OCI-LY3 (cell line): ENCODE data around the gene PROS1.

Source experiments
- H2AFZ ChIP-seq: fragments of 200-600, 300-600 bp; shearing (Covaris generic); 2 replicates; pipeline ENCODE4 v1.6.0; 2014; ENCODE audit warnings: antibody characterized with exemption, low read depth, low read length
- H3K27ac ChIP-seq: fragments of 200-600, 300-600 bp; sonication (generic); 2 replicates; pipeline ENCODE4 v1.5.1; 2014; ENCODE audit warnings: mild to moderate bottlenecking, low read length, moderate library complexity, mixed read lengths
- H3K27me3 ChIP-seq: fragments of 200-600, 300-600 bp; sonication (generic); 2 replicates; pipeline ENCODE4 v1.6.1; 2014; ENCODE audit warnings: low read depth, low read length, mixed read lengths
- H3K36me3 ChIP-seq: fragments of 200-600, 300-600 bp; sonication (generic); replicated peaks from 2 replicates; pipeline ENCODE3; 2014; ENCODE audit warnings: low read depth, low read length, mixed read lengths
- H3K4me1 ChIP-seq: fragments of 300-600, 200-600 bp; sonication (generic); 2 replicates; pipeline ENCODE4 v1.6.1; 2014; ENCODE audit warnings: low read length, mixed read lengths
- H3K4me2 ChIP-seq: fragments of 200-600, 300-600 bp; sonication (generic); 2 replicates; pipeline ENCODE4 v1.6.1; 2014; ENCODE audit warnings: low read length, mixed read lengths
- H3K4me3 ChIP-seq: fragments of 300-600, 200-600 bp; sonication (generic); 2 replicates; pipeline ENCODE4 v1.5.1; 2014; ENCODE audit warnings: antibody characterized with exemption, mild to moderate bottlenecking, low read length, moderate library complexity
- H3K79me2 ChIP-seq: fragments of 300-600, 200-600 bp; shearing (Covaris generic); 2 replicates; pipeline ENCODE4 v1.6.1; 2014; ENCODE audit warnings: mild to moderate bottlenecking, low read length, mixed read lengths
- H3K9ac ChIP-seq: fragments of 300-600, 200-600 bp; shearing (Covaris generic); 2 replicates; pipeline ENCODE4 v1.6.0; 2014; ENCODE audit warnings: mild to moderate bottlenecking, low read length, moderate library complexity
- H3K9me3 ChIP-seq: fragments of 200-600, 300-600 bp; shearing (Covaris generic); 2 replicates; pipeline ENCODE4 v1.6.1; 2014; ENCODE audit warnings: low read length, mixed read lengths; ENCODE audit not compliant: insufficient read depth
- H4K20me1 ChIP-seq: fragments of 200-600, 300-600 bp; sonication (generic); 2 replicates; pipeline ENCODE4 v1.6.1; 2016; ENCODE audit warnings: low read length, mixed read lengths; ENCODE audit not compliant: insufficient read depth
- EZH2phosphoT487 ChIP-seq: fragments of 200-600 bp; shearing (Covaris generic); IDR thresholded peaks from 2 replicates; pipeline ENCODE4 v1.6.1; 2018; ENCODE audit warnings: antibody characterized with exemption, mixed run types, low read depth
- TF ChIP-seq, protein P1 (sequence below): fragments of 200-600, 300-600 bp; sonication (generic); IDR thresholded peaks from 2 replicates; pipeline ENCODE4 v1.5.1; 2014; ENCODE audit warnings: antibody characterized with exemption, low read length, low read depth

Gene PROS1

DNA sequence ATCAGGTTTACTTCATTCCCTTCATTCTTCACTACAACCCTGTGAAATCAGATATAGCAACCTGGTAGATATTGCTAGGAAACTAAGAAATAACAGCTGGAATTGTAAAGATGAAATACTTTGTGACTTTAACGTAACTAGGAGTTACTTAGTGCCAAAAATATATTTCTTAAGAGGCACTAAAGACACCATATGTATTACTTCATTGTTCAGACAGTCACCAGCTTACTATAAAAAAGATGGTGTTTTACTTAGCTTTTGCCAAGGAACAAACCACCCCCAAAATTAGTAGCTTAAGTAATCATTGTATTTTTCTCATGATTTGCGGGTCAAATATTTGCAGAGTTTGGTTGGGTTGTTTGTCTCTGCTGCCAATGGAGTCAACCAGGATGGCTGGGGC, 62.5 kb downstream of the PROS1 start:
- Histone ChIP-seq H3K9me3 (no peaks in the 10 kb centered on the region), H3K36me3 (no peaks in the 10 kb centered on the region), H3K4me3 (no peak overlapping the region), H3K4me2 (no peak overlapping the region), H3K27me3 (no peaks in the 10 kb centered on the region), H4K20me1 (no peaks in the 10 kb centered on the region), H3K4me1 (no peaks in the 10 kb centered on the region), H3K9ac (no peak overlapping the region), H3K27ac (no peak overlapping the region), H3K79me2 (no peaks in the 10 kb centered on the region), H2AFZ (no peak overlapping the region)
- TF ChIP-seq, protein P1, sequence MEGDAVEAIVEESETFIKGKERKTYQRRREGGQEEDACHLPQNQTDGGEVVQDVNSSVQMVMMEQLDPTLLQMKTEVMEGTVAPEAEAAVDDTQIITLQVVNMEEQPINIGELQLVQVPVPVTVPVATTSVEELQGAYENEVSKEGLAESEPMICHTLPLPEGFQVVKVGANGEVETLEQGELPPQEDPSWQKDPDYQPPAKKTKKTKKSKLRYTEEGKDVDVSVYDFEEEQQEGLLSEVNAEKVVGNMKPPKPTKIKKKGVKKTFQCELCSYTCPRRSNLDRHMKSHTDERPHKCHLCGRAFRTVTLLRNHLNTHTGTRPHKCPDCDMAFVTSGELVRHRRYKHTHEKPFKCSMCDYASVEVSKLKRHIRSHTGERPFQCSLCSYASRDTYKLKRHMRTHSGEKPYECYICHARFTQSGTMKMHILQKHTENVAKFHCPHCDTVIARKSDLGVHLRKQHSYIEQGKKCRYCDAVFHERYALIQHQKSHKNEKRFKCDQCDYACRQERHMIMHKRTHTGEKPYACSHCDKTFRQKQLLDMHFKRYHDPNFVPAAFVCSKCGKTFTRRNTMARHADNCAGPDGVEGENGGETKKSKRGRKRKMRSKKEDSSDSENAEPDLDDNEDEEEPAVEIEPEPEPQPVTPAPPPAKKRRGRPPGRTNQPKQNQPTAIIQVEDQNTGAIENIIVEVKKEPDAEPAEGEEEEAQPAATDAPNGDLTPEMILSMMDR = no peak
- no peak for TF ChIP-seq EZH2phosphoT487

DNA sequence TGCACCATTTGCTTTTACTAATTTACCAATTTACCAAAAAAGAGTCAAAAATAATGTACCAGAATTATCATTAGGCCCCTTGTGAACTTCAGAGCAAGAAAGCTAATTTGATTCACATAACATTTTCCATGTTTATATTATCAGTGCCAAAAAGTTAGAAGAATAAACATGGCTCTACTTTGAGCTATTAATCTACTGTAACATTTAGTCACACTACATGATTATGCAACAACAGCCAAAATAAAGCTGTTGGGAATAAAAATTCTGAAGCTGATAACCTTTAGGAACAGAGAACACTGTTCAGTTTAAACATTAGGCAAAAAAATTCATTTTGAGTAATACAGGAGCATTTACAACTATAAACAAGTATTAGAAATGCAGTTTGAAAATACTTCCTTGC, 63.6 kb downstream of the PROS1 start:
- no peak overlapping the region for H2AFZ ChIP-seq
- no peak overlapping the region for H3K9ac ChIP-seq
- no peaks in the 10 kb centered on the region for H3K36me3 ChIP-seq
- H3K4me3 ChIP-seq = no peak overlapping the region
- H3K27ac ChIP-seq = no peak overlapping the region
- H3K4me1 ChIP-seq = no peaks in the 10 kb centered on the region
- no peak overlapping the region for H3K4me2 ChIP-seq
- H3K79me2 ChIP-seq = no peaks in the 10 kb centered on the region
- no peaks in the 10 kb centered on the region for H3K9me3 ChIP-seq
- TF ChIP-seq, protein P1 = no peak
- TF ChIP-seq EZH2phosphoT487 = no peak
- no peaks in the 10 kb centered on the region for H4K20me1 ChIP-seq
- H3K27me3 ChIP-seq = no peaks in the 10 kb centered on the region

DNA sequence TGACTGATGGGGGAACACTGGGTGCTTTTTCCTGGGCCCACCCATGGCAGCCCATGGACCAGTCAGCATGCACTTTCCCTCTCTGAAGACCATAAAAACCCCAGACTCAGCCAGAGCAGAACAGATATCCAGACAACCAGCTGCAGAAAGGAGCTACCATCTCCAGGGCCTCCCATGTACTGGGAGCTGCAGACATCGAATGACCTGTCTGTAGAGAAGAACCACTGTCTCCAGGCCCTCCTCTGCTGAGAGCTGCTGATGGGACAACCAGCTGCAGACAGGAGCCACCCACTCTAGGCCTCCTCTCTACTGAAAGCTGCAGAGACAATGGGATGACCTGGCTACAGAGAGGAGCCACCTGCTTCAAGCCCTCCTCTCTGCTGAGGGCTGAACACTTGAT, 66.6 kb downstream of the PROS1 start:
- no peak overlapping the region for H3K4me3 ChIP-seq
- H3K36me3 ChIP-seq = no peaks in the 10 kb centered on the region
- no peaks in the 10 kb centered on the region for H3K9me3 ChIP-seq
- H3K27ac ChIP-seq = no peak overlapping the region
- no peak overlapping the region for H3K9ac ChIP-seq
- no peaks in the 10 kb centered on the region for H3K79me2 ChIP-seq
- no peaks in the 10 kb centered on the region for H3K4me1 ChIP-seq
- H4K20me1 ChIP-seq = no peaks in the 10 kb centered on the region
- TF ChIP-seq, protein P1 = no peak
- TF ChIP-seq EZH2phosphoT487 = no peak
- H2AFZ ChIP-seq = no peak overlapping the region
- H3K27me3 ChIP-seq = no peaks in the 10 kb centered on the region
- H3K4me2 ChIP-seq = no peak overlapping the region

DNA sequence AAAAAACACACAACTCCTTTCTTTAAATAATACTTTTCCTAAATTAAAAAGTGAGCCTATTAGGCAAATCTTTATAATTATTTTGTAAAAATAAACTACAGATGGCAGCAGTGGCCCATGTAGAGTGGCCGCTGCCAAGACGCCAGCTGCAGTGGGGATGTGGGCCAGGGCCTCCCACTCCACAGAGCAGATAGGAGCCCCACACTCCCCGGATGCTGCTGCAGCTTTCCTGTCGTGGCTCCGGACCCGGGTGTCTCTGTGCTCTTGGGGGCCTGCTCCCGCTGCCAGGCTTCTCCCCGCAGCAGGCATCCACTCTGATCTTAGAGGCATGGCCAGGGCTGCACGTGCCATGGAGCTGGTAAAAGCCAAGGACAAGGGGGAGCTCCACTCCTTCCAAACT, 67.5 kb downstream of the PROS1 start:
- Histone ChIP-seq H3K27me3 (no peaks in the 10 kb centered on the region), H2AFZ (no peak overlapping the region), H4K20me1 (no peaks in the 10 kb centered on the region), H3K4me3 (no peak overlapping the region), H3K27ac (no peak overlapping the region), H3K79me2 (no peaks in the 10 kb centered on the region), H3K9ac (no peak overlapping the region), H3K36me3 (no peaks in the 10 kb centered on the region), H3K4me1 (no peaks in the 10 kb centered on the region), H3K4me2 (no peak overlapping the region), H3K9me3 (no peaks in the 10 kb centered on the region)
- TF ChIP-seq, protein P1 = no peak
- no peak for TF ChIP-seq EZH2phosphoT487
